HG03139 (cell line): Measurements from ENCODE around the gene NUDCD3.
"Not testable (repeated sequence)": the region's sequence is repeated elsewhere in the genome, so short reads cannot be mapped to it uniquely, and the experiment has no call there.

Experiments
- ATAC-seq: cut with Tn5 transposase; IDR thresholded peaks from one replicate; pipeline ENCODE4 v1.9.1; 2021; ENCODE audit not compliant: unreplicated experiment

NUDCD3 gene

GRCh38 chr7:44449584-44449928 lies 40.9 kb downstream of the NUDCD3 start:
- ATAC-seq: no peak

- no peak for ATAC-seq
These were observed 41.4 kb downstream of the NUDCD3 start for GRCh38 chr7:44448922-44449583.

- no peak for ATAC-seq
These were observed 42.5 kb downstream of the NUDCD3 start for GRCh38 chr7:44447874-44448425.

GRCh38 chr7:44445986-44446671 lies 44.3 kb downstream of the NUDCD3 start:
- ATAC-seq: no peak

GRCh38 chr7:44441079-44441478 lies 49.4 kb downstream of the NUDCD3 start:
- ATAC-seq: no peak

GRCh38 chr7:44440577-44441078 lies 49.8 kb downstream of the NUDCD3 start:
- ATAC-seq: no peak

- ATAC-seq: no peak
These were observed 50.5 kb downstream of the NUDCD3 start for GRCh38 chr7:44439926-44440325.

- no peak for ATAC-seq
These were observed 51.6 kb downstream of the NUDCD3 start for GRCh38 chr7:44438816-44439215.

- no peak for ATAC-seq
These were observed 56.3 kb downstream of the NUDCD3 start for GRCh38 chr7:44434201-44434600.

GRCh38 chr7:44433255-44434022 lies 57.0 kb downstream of the NUDCD3 start:
- no peak for ATAC-seq

- no peak for ATAC-seq
These were observed 58.0 kb downstream of the NUDCD3 start for GRCh38 chr7:44432381-44432977.

- ATAC-seq: no peak
These were observed 59.3 kb downstream of the NUDCD3 start for GRCh38 chr7:44431091-44431608.

- no peak for ATAC-seq
These were observed 60.4 kb downstream of the NUDCD3 start for GRCh38 chr7:44430054-44430453.

GRCh38 chr7:44424762-44425161 lies 65.7 kb downstream of the NUDCD3 start:
- ATAC-seq: not testable (repeated sequence)

- no peak for ATAC-seq
These were observed 73.5 kb downstream of the NUDCD3 start for GRCh38 chr7:44416941-44417340.

- no peak for ATAC-seq
These were observed 74.9 kb downstream of the NUDCD3 start for GRCh38 chr7:44415510-44415909.

- ATAC-seq: no peak
These were observed 75.4 kb downstream of the NUDCD3 start for GRCh38 chr7:44415047-44415446.

- no peak for ATAC-seq
These were observed 79.2 kb downstream of the NUDCD3 start for GRCh38 chr7:44411306-44411705.

- ATAC-seq: no peak
These were observed 81.9 kb downstream of the NUDCD3 start for GRCh38 chr7:44408596-44408995.

GRCh38 chr7:44403775-44404174 lies 86.7 kb downstream of the NUDCD3 start:
- no peak for ATAC-seq

- no peak for ATAC-seq
These were observed 87.2 kb downstream of the NUDCD3 start for GRCh38 chr7:44403176-44403759.
